KMS-11 (cell line): ENCODE measurements around the gene PEX14.

Experiments
- H2AFZ ChIP-seq: fragments of 200-600 bp; sonication (generic); 2 replicates; pipeline ENCODE4 v1.6.1; 2016; ENCODE audit warnings: antibody characterized with exemption, mixed run types, low read depth
- H3K27ac ChIP-seq: fragments of 200-600 bp; sonication (generic); 2 replicates; pipeline ENCODE4 v1.6.1; 2016; ENCODE audit warnings: mild to moderate bottlenecking, mixed run types
- H3K27me3 ChIP-seq: fragments of 200-600 bp; sonication (generic); 2 replicates; pipeline ENCODE4 v1.6.1; 2017; ENCODE audit warnings: mild to moderate bottlenecking, low read depth, mixed run types, moderate library complexity; ENCODE audit not compliant: insufficient read depth
- H3K36me3 ChIP-seq: fragments of 200-600 bp; sonication (generic); 2 replicates; pipeline ENCODE4 v1.6.1; 2017; ENCODE audit warnings: mild to moderate bottlenecking, mixed run types; ENCODE audit not compliant: insufficient read depth
- H3K4me1 ChIP-seq: fragments of 200-600 bp; sonication (generic); 2 replicates; pipeline ENCODE4 v1.6.1; 2016; ENCODE audit warnings: mild to moderate bottlenecking, low read depth, mixed run types; ENCODE audit not compliant: poor library complexity, severe bottlenecking
- H3K4me2 ChIP-seq: fragments of 200-600 bp; sonication (generic); 2 replicates; pipeline ENCODE4 v1.7.0; 2016; ENCODE audit warnings: mild to moderate bottlenecking, mixed run types
- H3K4me3 ChIP-seq: fragments of 200-600 bp; sonication (generic); IDR thresholded peaks from 2 replicates; pipeline ENCODE4 v1.6.1; 2017; ENCODE audit warnings: low read depth, low read length, mixed read lengths; ENCODE audit not compliant: insufficient read depth
- H3K79me2 ChIP-seq: fragments of 200-600 bp; sonication (generic); 2 replicates; pipeline ENCODE4 v1.6.1; 2016; ENCODE audit warnings: low read depth, mixed run types; ENCODE audit not compliant: insufficient read depth
- H3K9ac ChIP-seq: fragments of 200-600 bp; sonication (generic); 2 replicates; pipeline ENCODE4 v1.6.1; 2016; ENCODE audit warnings: mild to moderate bottlenecking, mixed run types
- H4K20me1 ChIP-seq: fragments of 200-600 bp; sonication (generic); 2 replicates; pipeline ENCODE4 v1.6.1; 2016; ENCODE audit warnings: mild to moderate bottlenecking, mixed run types; ENCODE audit not compliant: insufficient read depth
- CTCF ChIP-seq: fragments of 200-600 bp; sonication (generic); conservative IDR thresholded peaks from 2 replicates; pipeline ENCODE4 v1.6.1; 2017; ENCODE audit warnings: low read depth, mild to moderate bottlenecking, antibody characterized with exemption, low read length, moderate library complexity, mixed read lengths

PEX14 gene

DNA sequence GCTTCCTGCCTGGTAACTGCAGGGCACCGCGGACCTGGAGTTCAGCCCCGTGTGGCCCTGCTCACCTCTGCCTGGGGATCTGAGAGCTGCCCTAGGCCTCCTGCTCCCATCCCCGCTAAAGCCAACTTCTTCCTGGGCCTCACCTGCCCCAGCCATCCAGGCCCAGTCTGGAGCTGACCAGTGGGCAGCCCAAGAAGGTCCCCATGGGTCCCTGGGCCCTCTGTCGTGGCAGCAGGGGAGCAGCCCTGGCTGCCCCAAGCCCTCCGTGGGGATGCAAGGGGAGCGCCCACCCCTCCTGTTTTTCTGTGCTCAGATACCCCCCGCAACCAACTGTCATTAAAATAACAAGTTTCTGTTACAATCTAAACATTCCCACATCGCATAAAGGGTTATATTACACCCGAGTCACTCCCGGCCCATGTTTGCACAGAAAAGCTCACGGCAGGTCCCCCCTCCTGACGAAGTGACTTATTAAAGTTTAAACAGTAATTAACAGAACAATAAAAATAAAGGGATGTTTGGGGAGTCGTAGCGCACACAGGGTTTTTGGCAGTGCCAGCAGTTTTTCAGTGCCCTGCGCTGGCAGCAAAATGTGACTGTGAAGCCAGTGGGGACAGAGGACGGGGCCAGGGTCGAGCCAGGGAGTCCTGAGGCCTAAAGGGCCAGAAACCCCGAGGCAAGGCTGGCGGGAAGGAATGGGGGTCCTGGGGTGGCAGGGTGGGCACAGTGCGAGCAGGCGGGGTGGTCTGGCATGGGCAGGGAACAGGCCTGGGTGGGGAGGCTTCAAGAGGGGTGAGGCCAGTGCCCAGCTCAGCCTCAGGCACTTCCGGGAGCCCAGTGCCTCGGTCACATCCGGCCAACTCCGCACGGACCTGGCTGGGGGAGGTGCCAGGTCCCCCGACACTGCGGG lies 200.2 kb downstream of the PEX14 start:
- no peaks in the 10 kb centered on the region for H3K4me1 ChIP-seq
- TF ChIP-seq CTCF: no peak
- H3K4me2 ChIP-seq: no peak overlapping the region
- H3K79me2 ChIP-seq: no peaks in the 10 kb centered on the region
- H3K36me3 ChIP-seq: no peaks in the 10 kb centered on the region
- H3K27ac ChIP-seq: no peak overlapping the region
- no peak overlapping the region for H3K9ac ChIP-seq
- H3K4me3 ChIP-seq: no peak overlapping the region
- no peak overlapping the region for H2AFZ ChIP-seq
- no peaks in the 10 kb centered on the region for H4K20me1 ChIP-seq
- H3K27me3 ChIP-seq: peaks cover 97% of the 10 kb centered on the region

DNA sequence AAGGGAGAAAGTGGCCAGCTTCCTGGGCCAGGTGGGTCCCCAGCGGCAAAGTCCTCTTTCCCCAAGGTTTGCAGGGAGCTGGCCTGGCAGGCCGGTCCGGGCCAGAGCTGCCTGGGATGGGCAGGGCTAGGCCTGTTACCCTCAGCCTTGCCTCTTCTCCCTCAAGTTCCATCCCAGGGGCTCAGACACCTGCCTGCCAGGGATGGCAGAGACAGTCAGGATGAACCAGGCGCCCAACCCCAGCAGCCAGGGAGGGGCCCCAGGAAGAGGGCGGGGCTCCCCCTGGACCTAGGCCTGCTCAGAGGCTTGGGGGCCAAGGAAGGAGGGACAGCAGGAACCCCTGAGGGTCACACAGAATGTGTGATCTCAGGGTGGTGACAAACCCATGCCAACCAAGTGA lies 201.1 kb downstream of the PEX14 start:
- no peak for TF ChIP-seq CTCF
- Histone ChIP-seq H3K27ac (no peak overlapping the region), H3K9ac (no peak overlapping the region), H3K27me3 (peaks cover 96% of the 10 kb centered on the region), H4K20me1 (no peaks in the 10 kb centered on the region), H3K4me3 (no peak overlapping the region), H3K4me1 (no peaks in the 10 kb centered on the region), H2AFZ (no peak overlapping the region), H3K79me2 (no peaks in the 10 kb centered on the region), H3K36me3 (no peaks in the 10 kb centered on the region), H3K4me2 (no peak overlapping the region)

- Histone ChIP-seq H4K20me1 (no peaks in the 10 kb centered on the region), H3K27me3 (peaks cover 96% of the 10 kb centered on the region), H3K4me3 (no peak overlapping the region), H2AFZ (no peak overlapping the region), H3K4me1 (no peaks in the 10 kb centered on the region), H3K36me3 (no peaks in the 10 kb centered on the region), H3K27ac (no peak overlapping the region), H3K9ac (no peak overlapping the region), H3K4me2 (no peak overlapping the region), H3K79me2 (no peaks in the 10 kb centered on the region)
- no peak for TF ChIP-seq CTCF
These were observed 202.2 kb downstream of the PEX14 start for GRCh38 chr1:10676963-10677362.

- peaks cover 96% of the 10 kb centered on the region for H3K27me3 ChIP-seq
- H4K20me1 ChIP-seq: no peaks in the 10 kb centered on the region
- no peaks in the 10 kb centered on the region for H3K36me3 ChIP-seq
- TF ChIP-seq CTCF: no peak
- no peaks in the 10 kb centered on the region for H3K79me2 ChIP-seq
- no peaks in the 10 kb centered on the region for H3K4me1 ChIP-seq
- no peak overlapping the region for H3K4me2 ChIP-seq
- no peak overlapping the region for H3K4me3 ChIP-seq
- H3K27ac ChIP-seq: no peak overlapping the region
- no peak overlapping the region for H2AFZ ChIP-seq
- no peak overlapping the region for H3K9ac ChIP-seq
These were observed 203.0 kb downstream of the PEX14 start for GRCh38 chr1:10677491-10678391.
